ENCODE measurements around the gene CCM2L.
A peak's percentile ranks its signal among the peaks of the same experiment; 100 is the strongest.

Gene CCM2L

DNA sequence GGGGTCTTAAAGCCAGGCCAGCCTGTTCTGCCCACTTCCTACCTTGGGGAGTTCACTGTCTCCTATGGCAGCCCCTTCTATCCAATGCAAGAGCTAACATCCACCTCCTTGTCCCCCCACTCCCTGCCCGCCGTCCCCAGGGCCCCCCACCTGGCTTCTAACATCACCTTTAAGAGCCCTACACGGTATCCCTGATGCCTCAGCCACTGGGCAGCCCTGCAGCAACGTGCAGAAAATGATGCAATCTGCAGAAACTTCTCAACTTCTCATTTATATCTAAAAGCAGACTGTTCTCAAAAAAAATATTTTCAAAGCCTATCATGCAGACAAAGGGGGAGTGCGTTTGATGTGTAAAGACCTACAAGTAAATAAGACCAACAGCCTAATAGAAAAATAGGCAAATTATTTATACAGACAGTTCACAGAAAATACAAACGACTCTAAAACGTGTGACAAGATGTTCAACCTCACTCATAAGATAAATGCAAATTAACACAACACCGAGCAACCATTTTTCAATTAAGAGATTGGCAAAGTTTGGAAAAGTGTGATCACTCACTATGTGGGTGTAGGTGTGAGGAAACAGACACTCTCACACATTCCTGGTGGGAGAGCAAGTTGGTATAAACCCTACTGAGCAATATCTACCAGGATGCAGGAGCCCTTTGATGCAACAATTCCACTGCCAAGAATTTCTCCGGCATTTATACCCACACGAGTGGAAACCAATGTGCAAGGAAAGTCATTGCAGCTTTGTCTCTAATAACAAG, 26.7 kb downstream of the CCM2L start:
- no peak overlapping the region for H3K27ac ChIP-seq (ENCODE audit: low read depth, low read length, poor library complexity, severe bottlenecking)
- peaks cover 13% of the 10 kb centered on the region for H3K4me1 ChIP-seq (ENCODE audit: insufficient read depth, low read length, severe bottlenecking)
- no peak overlapping the region for H3K4me3 ChIP-seq (ENCODE audit: low read depth, low read length, poor library complexity, severe bottlenecking)
- no peak overlapping the region for H3K4me2 ChIP-seq (ENCODE audit: low read length)
- no peaks in the 10 kb centered on the region for H3K36me3 ChIP-seq (ENCODE audit: insufficient read depth, low read length)
- H4K20me1 ChIP-seq (ENCODE audit: insufficient read depth, low read length) = no peaks in the 10 kb centered on the region
- H3K27me3 ChIP-seq (ENCODE audit: insufficient read depth, low read length) = no peaks in the 10 kb centered on the region; the same call in none of the 2 replicates
- H3F3A ChIP-seq (ENCODE audit: insufficient read depth, low read length) = no peaks in the 10 kb centered on the region
- no peak overlapping the region for H2AFZ ChIP-seq (ENCODE audit: low read length)
- no peak for TF ChIP-seq EZH2 (IDR thresholded peaks at IDR 0.05; ENCODE audit: borderline replicate concordance, low read length)
- no peak for TF ChIP-seq CTCF (IDR thresholded peaks at IDR 0.05; ENCODE audit: low read length)
- no peaks in the 10 kb centered on the region for H3K9me2 ChIP-seq (ENCODE audit: low read depth, low read length)
- H3K9me3 ChIP-seq (ENCODE audit: low read length) = no peaks in the 10 kb centered on the region
- H3K9ac ChIP-seq (ENCODE audit: low read length) = no peak overlapping the region
- no peaks in the 10 kb centered on the region for H3K79me2 ChIP-seq (ENCODE audit: insufficient read depth, low read length)

- H2AFZ ChIP-seq (ENCODE audit: low read length) = no peak overlapping the region
- no peaks in the 10 kb centered on the region for H3K9me3 ChIP-seq (ENCODE audit: low read length)
- H3K4me3 ChIP-seq (ENCODE audit: low read depth, low read length, poor library complexity, severe bottlenecking) = no peak overlapping the region
- no peak overlapping the region for H3K9ac ChIP-seq (ENCODE audit: low read length)
- no peak overlapping the region for H3K27ac ChIP-seq (ENCODE audit: low read depth, low read length, poor library complexity, severe bottlenecking)
- H3F3A ChIP-seq (ENCODE audit: insufficient read depth, low read length) = no peaks in the 10 kb centered on the region
- H4K20me1 ChIP-seq (ENCODE audit: insufficient read depth, low read length) = no peaks in the 10 kb centered on the region
- TF ChIP-seq EZH2 (IDR thresholded peaks at IDR 0.05; ENCODE audit: borderline replicate concordance, low read length) (no peak), CTCF (IDR thresholded peaks at IDR 0.05; ENCODE audit: low read length) (no peak)
- no peaks in the 10 kb centered on the region for H3K36me3 ChIP-seq (ENCODE audit: insufficient read depth, low read length)
- H3K4me2 ChIP-seq (ENCODE audit: low read length) = no peak overlapping the region
- no peaks in the 10 kb centered on the region; the same call in none of the 2 replicates for H3K27me3 ChIP-seq (ENCODE audit: insufficient read depth, low read length)
- no peaks in the 10 kb centered on the region for H3K9me2 ChIP-seq (ENCODE audit: low read depth, low read length)
- H3K4me1 ChIP-seq (ENCODE audit: insufficient read depth, low read length, severe bottlenecking) = peaks cover 13% of the 10 kb centered on the region
- H3K79me2 ChIP-seq (ENCODE audit: insufficient read depth, low read length) = no peaks in the 10 kb centered on the region
Observed at GRCh38 chr20:32037929-32038328, 27.7 kb downstream of the CCM2L start.

- no peak overlapping the region for H3K4me3 ChIP-seq (ENCODE audit: low read depth, low read length, poor library complexity, severe bottlenecking)
- H3F3A ChIP-seq (ENCODE audit: insufficient read depth, low read length) = no peaks in the 10 kb centered on the region
- no peaks in the 10 kb centered on the region; the same call in 1 of the 2 replicates for H3K27me3 ChIP-seq (ENCODE audit: insufficient read depth, low read length)
- no peaks in the 10 kb centered on the region for H3K36me3 ChIP-seq (ENCODE audit: insufficient read depth, low read length)
- TF ChIP-seq CTCF (IDR thresholded peaks at IDR 0.05; ENCODE audit: low read length) (no peak), EZH2 (IDR thresholded peaks at IDR 0.05; ENCODE audit: borderline replicate concordance, low read length) (no peak)
- no peaks in the 10 kb centered on the region for H4K20me1 ChIP-seq (ENCODE audit: insufficient read depth, low read length)
- H3K9me2 ChIP-seq (ENCODE audit: low read depth, low read length) = no peaks in the 10 kb centered on the region
- H3K79me2 ChIP-seq (ENCODE audit: insufficient read depth, low read length) = no peaks in the 10 kb centered on the region
- H3K9me3 ChIP-seq (ENCODE audit: low read length) = no peaks in the 10 kb centered on the region
- H3K27ac ChIP-seq (ENCODE audit: low read depth, low read length, poor library complexity, severe bottlenecking) = peak overlapping the region; percentile 19
- H3K4me2 ChIP-seq (ENCODE audit: low read length) = 0 out of 2 replicates have a peak overlapping the region, but pooled peaks have one; percentile 13
- H2AFZ ChIP-seq (ENCODE audit: low read length) = no peak overlapping the region
- no peak overlapping the region for H3K9ac ChIP-seq (ENCODE audit: low read length)
- H3K4me1 ChIP-seq (ENCODE audit: insufficient read depth, low read length, severe bottlenecking) = peaks cover 13% of the 10 kb centered on the region
Observed at GRCh38 chr20:32040142-32040953, 30.1 kb downstream of the CCM2L start.

All from OCI-LY1 (cell line).